GM19438 (cell line): ENCODE data around the gene PLBD2.
A peak's percentile ranks its signal among the peaks of the same experiment; 100 is the strongest.

Source experiments
- ATAC-seq: cut with Tn5 transposase; IDR thresholded peaks from one replicate; pipeline ENCODE4 v1.9.1; 2021; ENCODE audit warnings: low read depth; ENCODE audit not compliant: unreplicated experiment

PLBD2 gene, protein sequence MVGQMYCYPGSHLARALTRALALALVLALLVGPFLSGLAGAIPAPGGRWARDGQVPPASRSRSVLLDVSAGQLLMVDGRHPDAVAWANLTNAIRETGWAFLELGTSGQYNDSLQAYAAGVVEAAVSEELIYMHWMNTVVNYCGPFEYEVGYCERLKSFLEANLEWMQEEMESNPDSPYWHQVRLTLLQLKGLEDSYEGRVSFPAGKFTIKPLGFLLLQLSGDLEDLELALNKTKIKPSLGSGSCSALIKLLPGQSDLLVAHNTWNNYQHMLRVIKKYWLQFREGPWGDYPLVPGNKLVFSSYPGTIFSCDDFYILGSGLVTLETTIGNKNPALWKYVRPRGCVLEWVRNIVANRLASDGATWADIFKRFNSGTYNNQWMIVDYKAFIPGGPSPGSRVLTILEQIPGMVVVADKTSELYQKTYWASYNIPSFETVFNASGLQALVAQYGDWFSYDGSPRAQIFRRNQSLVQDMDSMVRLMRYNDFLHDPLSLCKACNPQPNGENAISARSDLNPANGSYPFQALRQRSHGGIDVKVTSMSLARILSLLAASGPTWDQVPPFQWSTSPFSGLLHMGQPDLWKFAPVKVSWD

DNA sequence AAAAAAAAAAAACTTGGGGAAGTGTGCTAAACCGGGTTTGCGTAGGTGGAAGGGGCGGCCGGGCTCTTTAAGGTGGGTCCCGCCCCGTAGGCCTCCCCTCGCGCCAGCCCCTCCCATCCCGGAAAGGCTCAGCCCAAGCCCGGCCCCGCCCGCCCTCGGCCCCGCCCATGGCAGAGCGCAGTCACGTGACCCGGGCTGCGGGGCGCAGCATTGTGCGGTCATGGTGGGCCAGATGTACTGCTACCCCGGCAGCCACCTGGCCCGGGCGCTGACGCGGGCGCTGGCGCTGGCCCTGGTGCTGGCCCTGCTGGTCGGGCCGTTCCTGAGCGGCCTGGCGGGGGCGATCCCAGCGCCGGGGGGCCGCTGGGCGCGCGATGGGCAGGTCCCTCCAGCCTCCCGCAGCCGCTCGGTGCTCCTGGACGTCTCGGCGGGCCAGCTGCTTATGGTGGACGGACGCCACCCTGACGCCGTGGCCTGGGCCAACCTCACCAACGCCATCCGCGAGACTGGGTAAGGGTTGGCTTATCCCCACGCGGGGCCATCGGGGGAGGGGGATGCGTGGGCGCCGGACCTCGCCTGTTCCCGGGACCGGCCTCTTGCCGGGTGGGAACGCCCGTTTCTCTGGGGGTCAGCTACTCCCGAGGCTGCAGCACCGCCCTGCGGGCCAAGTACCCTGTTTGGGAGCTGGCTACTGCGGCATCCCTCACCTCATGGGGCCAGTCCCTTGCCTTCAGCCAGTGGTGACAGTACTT, at the start of gene PLBD2:
TSS of gene PLBD2 (plus strand) at position 207 of the 752 bp plus-strand sequence. CDS start at position 221, 14 bp downstream.
- ATAC-seq, result peak; percentile 85

- ATAC-seq, result no peak
Measured at GRCh38 chr12:113310489-113310888, 47.9 kb upstream of the PLBD2 start.

- ATAC-seq, result no peak
Measured at GRCh38 chr12:113314121-113314529, 44.3 kb upstream of the PLBD2 start.

DNA sequence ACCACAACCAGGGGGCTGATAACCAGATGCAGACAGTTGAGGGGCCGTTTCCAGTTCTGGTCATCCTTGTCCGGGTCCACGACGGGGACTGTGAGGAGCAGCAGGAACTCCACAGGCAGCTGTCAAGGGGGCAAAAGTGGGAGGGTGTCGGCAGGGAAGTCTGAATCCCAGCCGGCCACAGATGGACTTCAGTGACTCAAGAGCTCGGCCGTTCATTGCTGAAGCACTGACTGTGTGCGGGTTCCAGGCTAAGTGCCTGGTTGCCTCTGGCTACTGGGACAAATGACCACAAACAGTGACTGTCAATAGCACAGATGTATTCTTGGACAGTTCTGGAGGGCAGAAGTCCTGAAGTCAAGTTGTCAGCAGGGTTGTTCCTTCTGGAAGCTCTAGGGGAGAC, 43.0 kb upstream of the PLBD2 start:
- ATAC-seq, result no peak

- no peak for ATAC-seq
Measured at GRCh38 chr12:113316155-113316554, 42.2 kb upstream of the PLBD2 start.

DNA sequence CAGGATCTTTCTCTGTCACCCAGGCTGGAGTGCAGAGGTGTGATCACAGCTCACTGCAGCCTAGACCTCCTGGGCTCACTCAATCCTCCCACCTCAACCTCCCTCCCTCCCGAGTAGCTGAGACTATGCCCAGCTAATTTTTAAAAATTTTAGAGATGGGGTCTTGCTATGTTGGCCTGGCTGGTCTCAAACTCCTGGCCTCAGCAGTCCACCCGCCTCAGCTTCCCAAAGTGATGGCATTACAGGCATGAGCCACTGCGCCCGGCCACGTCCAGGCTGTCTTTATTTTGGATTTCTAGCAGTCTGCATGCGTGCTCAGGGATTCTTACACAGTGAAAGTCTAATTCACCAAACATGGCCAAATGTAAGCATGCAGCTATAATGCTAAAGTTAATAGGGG, 41.3 kb upstream of the PLBD2 start:
- ATAC-seq, result no peak

DNA sequence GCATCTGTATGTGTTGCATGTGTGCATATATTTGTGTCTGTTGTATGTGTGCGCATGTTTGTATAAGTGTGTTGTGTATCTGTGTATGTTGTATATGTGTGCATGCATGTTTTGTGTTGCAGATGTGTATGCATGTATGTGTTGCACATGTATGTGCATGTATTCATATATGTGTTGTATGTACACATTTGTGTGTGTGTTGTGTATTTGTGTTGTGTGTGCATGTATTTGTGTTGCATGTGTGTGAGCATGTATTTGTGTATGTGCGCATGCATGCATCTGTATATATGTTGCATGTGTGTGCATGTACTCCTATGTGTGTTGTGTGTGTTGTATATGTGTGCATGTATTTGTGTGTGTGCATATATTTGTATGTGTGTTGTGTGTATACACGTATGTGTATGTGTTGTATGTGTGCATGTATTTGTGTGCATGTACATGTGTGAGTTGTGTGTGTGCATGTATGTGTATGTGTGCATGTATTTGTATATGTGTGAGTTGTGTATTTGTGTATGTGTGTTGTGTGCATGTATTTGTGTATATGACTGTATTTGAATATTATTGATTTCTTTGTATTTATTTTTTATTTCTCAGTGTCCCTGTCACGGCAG, 40.2 kb upstream of the PLBD2 start:
- no peak for ATAC-seq

DNA sequence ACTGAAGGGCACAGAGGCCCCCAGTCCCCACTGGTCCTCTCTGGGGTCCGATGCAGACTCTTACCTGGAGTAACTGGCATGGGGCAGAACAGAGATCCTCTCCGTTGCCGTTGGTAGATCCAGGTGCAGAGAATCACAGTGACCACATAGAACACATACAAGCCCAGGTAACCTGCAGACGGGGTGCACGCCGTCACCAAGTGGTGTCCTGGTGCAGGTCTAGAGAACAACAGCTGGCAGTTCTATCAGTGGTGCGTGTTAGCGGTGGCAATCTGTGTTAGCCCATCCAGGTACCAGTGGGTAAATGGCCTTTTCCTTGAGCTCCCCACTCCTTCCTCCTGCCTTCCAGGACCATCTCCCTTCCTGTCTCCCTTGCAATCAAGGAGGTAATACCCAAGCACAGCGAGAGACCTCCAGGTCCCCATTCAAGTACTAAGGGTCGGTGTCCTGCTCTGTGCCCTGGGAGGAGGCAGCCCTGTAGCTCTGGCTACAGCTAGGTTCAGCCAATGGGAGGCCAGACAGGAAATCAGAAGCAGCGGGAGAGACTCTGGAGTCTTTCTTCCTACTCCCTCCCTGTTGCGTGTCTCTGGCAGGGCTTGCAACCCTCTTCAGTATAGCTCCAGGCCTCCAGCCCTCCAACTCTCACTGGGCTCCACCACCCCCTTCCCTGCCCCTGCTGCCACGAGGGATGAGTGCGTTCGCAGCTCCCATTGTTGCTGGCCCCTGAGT, 39.3 kb upstream of the PLBD2 start:
- ATAC-seq, result no peak

- ATAC-seq, result no peak
Measured at GRCh38 chr12:113320401-113320800, 38.0 kb upstream of the PLBD2 start.

DNA sequence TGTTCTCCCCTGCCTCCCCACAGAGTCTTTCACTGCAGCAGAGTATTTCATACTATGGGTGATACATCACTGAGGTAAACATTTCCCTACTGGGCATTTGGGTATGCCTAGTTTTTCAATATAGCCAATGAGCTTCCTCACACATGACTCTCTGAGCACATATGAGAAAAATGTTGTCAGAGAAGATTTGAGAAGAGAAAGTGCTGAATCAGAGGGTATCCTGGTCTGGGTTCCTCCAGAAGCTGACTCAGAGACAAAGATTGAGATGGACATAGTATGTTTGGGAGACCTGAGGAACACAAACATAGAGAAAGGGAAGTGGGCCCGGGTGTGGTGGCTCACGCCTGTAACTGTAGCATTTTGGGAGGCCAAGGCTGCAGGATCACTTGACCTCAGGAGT, 36.0 kb upstream of the PLBD2 start:
- no peak for ATAC-seq

GRCh38 chr12:113325916-113326315, 32.5 kb upstream of the PLBD2 start:
- ATAC-seq, result no peak

GRCh38 chr12:113326775-113327395, 31.5 kb upstream of the PLBD2 start:
- no peak for ATAC-seq

GRCh38 chr12:113328368-113328889, 30.0 kb upstream of the PLBD2 start:
- no peak for ATAC-seq

- no peak for ATAC-seq
Measured at GRCh38 chr12:113329022-113329790, 29.2 kb upstream of the PLBD2 start.

GRCh38 chr12:113329791-113330417, 28.5 kb upstream of the PLBD2 start:
- ATAC-seq, result no peak

- ATAC-seq, result no peak
Measured at GRCh38 chr12:113330505-113330904, 27.9 kb upstream of the PLBD2 start.

DNA sequence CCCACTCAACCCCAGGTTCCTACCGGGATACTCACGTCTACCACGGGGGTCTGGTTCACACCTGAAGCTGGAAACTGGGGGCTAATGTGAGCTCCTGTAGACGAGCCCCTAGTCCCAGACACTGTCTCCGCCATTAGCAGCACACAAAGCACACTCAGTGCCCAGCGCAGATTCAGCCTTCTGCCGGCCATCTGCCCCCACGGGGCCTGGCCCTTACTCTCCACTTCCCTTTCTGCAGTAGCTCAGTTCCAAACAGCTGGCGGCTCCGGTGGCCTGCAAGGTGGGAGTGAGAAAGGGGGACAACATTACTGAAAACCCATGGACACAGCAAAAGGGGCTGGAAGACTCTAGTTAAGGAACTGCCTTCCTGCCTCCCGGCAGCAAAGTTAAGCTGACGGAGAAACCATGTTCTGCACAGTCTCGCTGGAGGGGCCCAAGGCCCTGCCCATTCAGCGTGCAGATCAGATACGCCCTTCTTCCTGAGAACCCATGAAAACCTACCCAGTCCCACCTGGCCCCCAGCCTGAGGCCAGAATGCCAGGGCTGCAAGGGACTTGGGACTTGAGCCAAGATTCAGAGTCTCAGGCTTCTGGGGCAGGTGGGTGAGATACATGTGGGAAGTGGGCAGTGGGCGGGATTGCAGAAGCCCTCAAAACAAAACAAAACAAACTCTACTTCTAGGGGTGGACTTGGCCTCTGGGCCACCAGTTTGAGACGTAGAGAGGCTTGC, 25.5 kb upstream of the PLBD2 start:
- no peak for ATAC-seq

DNA sequence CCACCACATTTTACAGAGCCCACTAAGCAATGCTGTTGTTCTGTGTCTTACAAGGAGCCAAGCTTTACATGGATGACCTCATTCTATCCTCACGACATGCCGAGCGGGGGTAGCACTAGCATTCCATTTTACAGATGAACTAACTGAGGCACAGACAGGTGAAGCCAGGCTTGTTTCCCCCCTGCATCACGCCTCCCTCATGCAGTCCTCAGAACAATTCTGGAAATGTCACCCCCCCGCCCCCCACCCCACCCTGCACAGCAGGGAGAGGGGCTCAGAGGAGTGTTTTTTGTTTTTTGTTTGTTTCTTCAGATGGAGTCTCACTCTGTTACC, 25.0 kb upstream of the PLBD2 start:
- no peak for ATAC-seq
